PFSK-1 (cell line): ENCODE data around the gene KDM2B.

Experiments used
- FOXP2 ChIP-seq: optimal IDR thresholded peaks from 2 replicates; pipeline ENCODE3; 2011; ENCODE audit warnings: borderline replicate concordance, control low read depth, inconsistent platforms; ENCODE audit not compliant: insufficient read depth; ENCODE audit errors: extremely low read length, extremely low read depth
- POLR2AphosphoS5 ChIP-seq: IDR thresholded peaks from 2 replicates; pipeline ENCODE4 v1.6.1; 2012; ENCODE audit warnings: low read depth, mild to moderate bottlenecking, control low read depth, low read length, moderate library complexity
- REST ChIP-seq, 2 experiments: IDR thresholded peaks; 2 replicates each; pipeline versions ENCODE4 v1.6.1 to v1.8.0; 2011 to 2012; ENCODE audit warnings: low read depth in 2 of 2, low read length in 2 of 2, control low read depth in 1 of 2, inconsistent platforms in 1 of 2, mild to moderate bottlenecking in 1 of 2, moderate library complexity in 1 of 2; ENCODE audit not compliant: insufficient read depth in 1 of 2
- SIN3A ChIP-seq: IDR thresholded peaks from 2 replicates; pipeline ENCODE4 v1.6.1; 2012; ENCODE audit warnings: mild to moderate bottlenecking, low read length, moderate library complexity, borderline replicate concordance; ENCODE audit not compliant: insufficient read depth
- TAF1 ChIP-seq: IDR thresholded peaks from 2 replicates; pipeline ENCODE4 v1.6.1; 2012; ENCODE audit warnings: low read length, control low read depth, borderline replicate concordance; ENCODE audit not compliant: insufficient read depth

KDM2B gene

DNA sequence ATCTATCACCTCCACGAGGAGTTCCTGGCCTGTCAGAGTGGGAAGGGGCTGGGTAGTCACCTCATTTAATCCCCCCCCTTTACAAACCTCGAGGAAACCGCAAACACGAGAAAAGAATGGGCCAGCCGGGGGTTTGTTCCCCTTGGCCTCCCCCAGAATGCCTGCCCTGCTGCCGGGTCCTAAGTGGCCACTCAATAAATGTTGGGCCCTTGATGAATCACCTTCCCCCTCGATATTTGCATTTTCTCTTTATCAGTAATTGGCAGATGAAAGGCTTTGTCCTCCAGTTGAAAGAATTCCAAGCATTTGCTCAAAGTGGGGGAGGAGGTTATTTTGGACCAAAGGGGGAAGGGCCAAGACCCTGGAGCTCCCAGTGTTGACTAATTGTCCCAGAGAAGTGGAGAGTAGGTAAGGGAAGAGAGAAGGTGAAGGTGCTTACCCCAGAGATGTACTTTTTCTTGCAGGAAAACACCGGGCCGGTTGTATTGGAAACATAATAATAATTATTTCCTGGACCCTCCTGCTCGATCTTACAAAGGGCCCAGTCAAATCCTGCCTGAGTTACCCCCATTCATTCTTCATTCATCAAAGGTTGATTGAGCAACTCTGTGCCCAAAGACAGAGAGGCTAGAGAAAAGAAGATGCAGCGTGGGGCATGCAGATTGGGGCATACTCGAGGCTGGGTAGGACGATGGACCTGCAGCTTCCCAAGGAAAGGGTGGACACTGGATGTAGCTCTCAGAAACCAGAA lies 1.9 kb upstream of the KDM2B start:
- no peak for TF ChIP-seq REST (IDR thresholded peaks at IDR 0.05; ENCODE audit: insufficient read depth in 1 of 2, low read depth in 2 of 2, low read length in 2 of 2)
- no peak for TF ChIP-seq POLR2AphosphoS5
- TF ChIP-seq TAF1, result no peak
- TF ChIP-seq FOXP2, result no peak
- TF ChIP-seq SIN3A, result no peak

DNA sequence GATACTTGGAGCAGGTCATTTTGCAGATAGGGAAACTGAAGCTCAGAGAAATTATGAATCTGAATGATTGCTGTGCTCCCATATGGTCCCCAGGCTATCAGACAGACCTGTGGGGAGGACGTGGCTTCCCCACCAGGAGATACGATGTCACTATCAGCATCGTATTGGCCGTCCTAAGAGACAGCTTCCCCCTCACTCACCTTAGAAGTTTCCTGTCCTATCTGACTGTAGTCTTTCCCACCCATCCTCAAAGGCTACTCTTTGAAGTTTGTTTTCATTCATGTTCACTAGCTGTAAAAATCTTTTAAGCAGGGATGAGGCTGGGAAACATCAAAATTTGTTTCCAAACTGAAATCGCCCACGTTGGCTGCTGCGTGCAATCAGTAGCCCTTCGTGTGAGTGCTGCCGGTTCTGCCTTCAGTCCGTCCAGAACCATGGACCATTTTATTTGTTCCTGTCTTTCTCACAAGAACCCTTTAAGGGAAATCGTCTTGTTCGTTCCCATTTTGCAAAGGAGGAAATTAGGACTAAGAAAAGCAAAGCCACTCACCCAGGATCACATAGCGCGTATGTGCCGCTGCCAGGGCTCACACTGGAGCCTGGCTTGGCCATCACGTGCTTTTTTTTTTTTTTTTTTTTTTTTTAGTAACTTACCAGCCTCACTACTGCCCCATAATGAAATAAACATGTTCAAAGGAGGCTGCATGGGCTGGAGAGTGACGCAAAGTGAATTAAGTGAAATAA lies 1.0 kb upstream of the KDM2B start:
- TF ChIP-seq FOXP2, result no peak
- no peak for TF ChIP-seq REST (IDR thresholded peaks at IDR 0.05; ENCODE audit: insufficient read depth in 1 of 2, low read depth in 2 of 2, low read length in 2 of 2)
- 0 out of 2 replicates have a peak, but pooled peaks have one; percentile 68 for TF ChIP-seq SIN3A

DNA sequence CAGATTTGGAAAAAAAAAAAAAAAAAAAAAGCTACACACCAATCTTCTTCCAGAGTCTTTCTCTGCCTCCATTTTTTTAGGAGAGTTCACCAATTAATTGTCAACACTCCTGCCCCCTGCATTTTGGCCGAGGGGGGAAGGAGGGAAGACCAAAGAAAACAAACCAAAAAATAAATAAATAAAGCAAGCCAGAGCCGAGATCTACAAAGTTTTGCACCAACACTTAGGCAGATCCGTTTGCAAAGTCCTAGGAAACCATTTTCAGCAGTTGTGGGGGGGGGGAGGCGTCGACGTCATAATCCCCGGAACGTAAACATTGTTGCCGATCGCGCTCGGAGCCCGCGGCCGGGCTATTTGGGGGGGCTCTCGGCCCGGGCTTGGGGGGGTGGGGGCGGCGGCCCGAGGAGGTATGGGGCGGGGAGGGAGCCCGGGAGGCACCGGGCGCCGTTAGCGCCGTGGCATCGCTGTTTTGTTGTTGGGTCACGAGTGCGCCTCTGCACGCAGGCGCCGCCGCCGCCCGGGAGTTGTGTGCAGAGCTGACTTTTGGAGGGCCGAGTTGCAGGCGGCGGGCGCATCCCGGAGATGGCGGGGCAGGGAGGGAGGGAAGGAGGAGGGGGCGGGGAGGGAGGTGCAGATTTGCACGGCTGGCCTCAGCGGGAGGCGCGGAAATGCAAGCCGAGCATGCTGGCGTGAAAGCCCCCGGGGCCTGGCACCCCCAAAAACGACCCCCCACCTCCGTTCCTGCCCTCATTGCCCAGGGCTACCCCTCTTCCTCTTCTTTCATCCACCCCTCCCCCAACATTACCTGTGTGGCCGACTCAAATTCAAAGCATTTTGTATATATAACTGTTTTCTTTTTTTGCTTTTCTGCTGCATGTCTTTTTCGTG lies 598 bp downstream of the KDM2B start:
- 0 out of 2 replicates have a peak, but pooled peaks have one; percentile 21 for TF ChIP-seq TAF1
- peak; percentile 18; the same call in 1 of the 2 replicates for TF ChIP-seq POLR2AphosphoS5
- TF ChIP-seq REST (IDR thresholded peaks at IDR 0.05; ENCODE audit: insufficient read depth in 1 of 2, low read depth in 2 of 2, low read length in 2 of 2), result no peak
- peak; percentile 15 for TF ChIP-seq FOXP2
- TF ChIP-seq SIN3A, result 0 out of 2 replicates have a peak, but pooled peaks have one; percentile 69

- no peak for TF ChIP-seq SIN3A
- no peak for TF ChIP-seq FOXP2
- no peak for TF ChIP-seq TAF1
- no peak for TF ChIP-seq POLR2AphosphoS5
- TF ChIP-seq REST (IDR thresholded peaks at IDR 0.05; ENCODE audit: insufficient read depth in 1 of 2, low read depth in 2 of 2, low read length in 2 of 2), result no peak
Observed at GRCh38 chr12:121579190-121579791, 1.5 kb downstream of the KDM2B start.
